ENCODE data around the gene NFIX.

Gene NFIX

GRCh38 chr19:13007292-13008045, 12.2 kb downstream of the NFIX start:
- DNase-seq (ENCODE audit: low spot score): no peak

- no peak for DNase-seq (ENCODE audit: low spot score)
Measured at GRCh38 chr19:13008926-13009787, 13.9 kb downstream of the NFIX start.

GRCh38 chr19:13010038-13010991, 15.0 kb downstream of the NFIX start:
- no peak for DNase-seq (ENCODE audit: low spot score)

- no peak for DNase-seq (ENCODE audit: low spot score)
Measured at GRCh38 chr19:13010992-13011652, 15.8 kb downstream of the NFIX start.

- DNase-seq (ENCODE audit: low spot score): no peak
Measured at GRCh38 chr19:13011653-13012389, 16.5 kb downstream of the NFIX start.

GRCh38 chr19:13012390-13012689, 17.1 kb downstream of the NFIX start:
- no peak for DNase-seq (ENCODE audit: low spot score)

GRCh38 chr19:13012690-13013608, 17.7 kb downstream of the NFIX start:
- DNase-seq (ENCODE audit: low spot score): peak; percentile 41

- DNase-seq (ENCODE audit: low spot score): no peak
Measured at GRCh38 chr19:13013649-13014048, 18.4 kb downstream of the NFIX start.

GRCh38 chr19:13014101-13014920, 19.0 kb downstream of the NFIX start:
- no peak for DNase-seq (ENCODE audit: low spot score)

GRCh38 chr19:13014921-13015280, 19.6 kb downstream of the NFIX start:
- no peak for DNase-seq (ENCODE audit: low spot score)

- peak; percentile 45 for DNase-seq (ENCODE audit: low spot score)
Measured at GRCh38 chr19:13015361-13016223, 20.3 kb downstream of the NFIX start.

- DNase-seq (ENCODE audit: low spot score): no peak
Measured at GRCh38 chr19:13016245-13016627, 21.0 kb downstream of the NFIX start.

GRCh38 chr19:13016628-13017305, 21.5 kb downstream of the NFIX start:
- no peak for DNase-seq (ENCODE audit: low spot score)

- DNase-seq (ENCODE audit: low spot score): no peak
Measured at GRCh38 chr19:13017306-13018034, 22.2 kb downstream of the NFIX start.

- no peak for DNase-seq (ENCODE audit: low spot score)
Measured at GRCh38 chr19:13018035-13018914, 23.0 kb downstream of the NFIX start.

GRCh38 chr19:13019332-13019731, 24.1 kb downstream of the NFIX start:
- no peak for DNase-seq (ENCODE audit: low spot score)

Data from hematopoietic multipotent progenitor cell treated with erythropoietin and hydrocortisone succinate and interleukin-3 and kit ligand, for 15 days (in vitro differentiated cells).